Activated CD8-positive, alpha-beta T cell treated with anti-CD3 and anti-CD28 coated beads for 36 hours (primary cell): ENCODE data around the gene RAP1GDS1. TPM values are rescaled to one million over a fixed set of nuclear protein-coding genes. Genes with fewer than 3 reads are reported as not detected.
A peak's percentile ranks its signal among the peaks of the same experiment; 100 is the strongest.

Source experiments
- ATAC-seq: fragments of 200-7000 bp; cut with Tn5 transposase; one replicate; pipeline ENCODE4 v1.10.0; 2021; ENCODE audit warnings: mild to moderate bottlenecking, moderate library complexity
- CTCF ChIA-PET: fragments of 350-600 bp; sonication (Branson Sonifier 250); formaldehyde crosslinking; loops from one replicate; lab custom pipeline; 2021; ENCODE audit warnings: antibody characterized with exemption; lab: Charles Lee
- POLR2A ChIA-PET: fragments of 350-600 bp; sonication (Branson Sonifier 250); formaldehyde crosslinking; loops from one replicate; lab custom pipeline; 2021; ENCODE audit warnings: antibody characterized with exemption; lab: Charles Lee
- DNase-seq: peaks from one replicate; pipeline ENCODE4 v3.0.0-alpha.2; 2020
- H3K27ac Mint-ChIP-seq: one replicate; pipeline ENCODE4 v1.8.0; 2021; ENCODE audit warnings: mild to moderate bottlenecking, mixed read lengths
- H3K27me3 Mint-ChIP-seq: one replicate; pipeline ENCODE4 v1.8.0; 2021; ENCODE audit warnings: mixed read lengths
- H3K36me3 Mint-ChIP-seq: one replicate; pipeline ENCODE4 v1.8.0; 2021; ENCODE audit warnings: low read depth, mixed read lengths
- H3K4me1 Mint-ChIP-seq: one replicate; pipeline ENCODE4 v1.8.0; 2021; ENCODE audit warnings: low read depth, mixed read lengths
- H3K4me3 Mint-ChIP-seq: one replicate; pipeline ENCODE4 v1.8.0; 2021; ENCODE audit warnings: mild to moderate bottlenecking, moderate library complexity, mixed read lengths
- H3K9me3 Mint-ChIP-seq: one replicate; pipeline ENCODE4 v1.8.0; 2021; ENCODE audit warnings: mixed read lengths
- CTCF ChIP-seq: fragments of 200-600 bp; IDR thresholded peaks from one replicate; pipeline ENCODE4 v1.8.0; 2022; ENCODE audit warnings: antibody characterized with exemption, mild to moderate bottlenecking
- intact Hi-C: fragments of 100-400 bp; cut with micrococcal nuclease; formaldehyde crosslinking; loops from one replicate; pipeline ENCODE4 v1.10.0; 2022
- total RNA-seq, 2 experiments: library from RNA; stranded (reverse); gene quantifications; one replicate each; pipeline ENCODE4 v1.2.3, GENCODE V29; 2021

The RAP1GDS1 gene
- total RNA-seq, 2 experiments from 2014 or later = 49.8 to 52.1 TPM

GRCh38 chr4:98248934-98249333 lies 12.2 kb upstream of the RAP1GDS1 start:
- no peak for TF ChIP-seq CTCF
- Mint-ChIP-seq H3K27ac (peak overlapping the region; percentile 49), H3K4me3 (no peak overlapping the region), H3K36me3 (no peaks in the 10 kb centered on the region), H3K4me1 (peaks cover 16% of the 10 kb centered on the region), H3K27me3 (peaks cover 9% of the 10 kb centered on the region), H3K9me3 (peaks cover 4% of the 10 kb centered on the region)
- DNase-seq (no peak), ATAC-seq (peak; percentile 89)
- ChIA-PET POLR2A (no interaction called here), CTCF (no interaction called here)
- intact Hi-C loops = no loop called here

GRCh38 chr4:98249831-98250230 lies 11.4 kb upstream of the RAP1GDS1 start:
- H3K36me3 Mint-ChIP-seq = no peaks in the 10 kb centered on the region
- no peak overlapping the region for H3K27ac Mint-ChIP-seq
- ATAC-seq (no peak), DNase-seq (no peak)
- TF ChIP-seq CTCF = no peak
- peaks cover 16% of the 10 kb centered on the region for H3K4me1 Mint-ChIP-seq
- ChIA-PET POLR2A (no interaction called here), CTCF (no interaction called here)
- H3K9me3 Mint-ChIP-seq = peaks cover 4% of the 10 kb centered on the region
- peaks cover 2% of the 10 kb centered on the region for H3K27me3 Mint-ChIP-seq
- intact Hi-C loops = no loop called here
- H3K4me3 Mint-ChIP-seq = no peak overlapping the region

GRCh38 chr4:98253499-98253898 lies 7.7 kb upstream of the RAP1GDS1 start:
- no peak overlapping the region for H3K27ac Mint-ChIP-seq
- DNase-seq = no peak
- ChIA-PET POLR2A (no interaction called here), CTCF (interaction anchor here (0.6 kb wide), 1 partner anchor 188 kb away, joined by 3 read pairs; no protein-coding TSS in a partner anchor)
- H3K27me3 Mint-ChIP-seq = no peaks in the 10 kb centered on the region
- no peak for ATAC-seq
- H3K4me1 Mint-ChIP-seq = peaks cover 14% of the 10 kb centered on the region
- intact Hi-C loops = no loop called here
- H3K4me3 Mint-ChIP-seq = no peak overlapping the region
- no peak for TF ChIP-seq CTCF
- peaks cover 4% of the 10 kb centered on the region for H3K9me3 Mint-ChIP-seq
- H3K36me3 Mint-ChIP-seq = no peaks in the 10 kb centered on the region

- POLR2A ChIA-PET = interaction anchor here (1.4 to 2.3 kb wide), 2 partner anchors 208 to 736 kb away, joined by 4 to 8 read pairs; partner anchors contain the start of gene METAP1
- H3K27ac Mint-ChIP-seq = peak overlapping the region; percentile 96
- H3K9me3 Mint-ChIP-seq = no peaks in the 10 kb centered on the region
- intact Hi-C loops = loop anchor here (10.0 kb wide), 1 partner anchor 395 kb away; the partner anchor contains the start of gene TSPAN5
- no peaks in the 10 kb centered on the region for H3K27me3 Mint-ChIP-seq
- H3K4me1 Mint-ChIP-seq = peaks cover 30% of the 10 kb centered on the region
- peak overlapping the region; percentile 85 for H3K4me3 Mint-ChIP-seq
- H3K36me3 Mint-ChIP-seq = peaks cover 12% of the 10 kb centered on the region
- ATAC-seq (peak; percentile 7), DNase-seq (peak; percentile 46)
- no peak for TF ChIP-seq CTCF
- CTCF ChIA-PET = interaction anchor here (0.6 kb wide), 1 partner anchor 831 kb away, joined by 3 read pairs; no protein-coding TSS in a partner anchor
Observed at GRCh38 chr4:98260047-98260578, 1.1 kb upstream of the RAP1GDS1 start.
